ENCODE results near the gene SCNN1G.

Gene SCNN1G

DNA sequence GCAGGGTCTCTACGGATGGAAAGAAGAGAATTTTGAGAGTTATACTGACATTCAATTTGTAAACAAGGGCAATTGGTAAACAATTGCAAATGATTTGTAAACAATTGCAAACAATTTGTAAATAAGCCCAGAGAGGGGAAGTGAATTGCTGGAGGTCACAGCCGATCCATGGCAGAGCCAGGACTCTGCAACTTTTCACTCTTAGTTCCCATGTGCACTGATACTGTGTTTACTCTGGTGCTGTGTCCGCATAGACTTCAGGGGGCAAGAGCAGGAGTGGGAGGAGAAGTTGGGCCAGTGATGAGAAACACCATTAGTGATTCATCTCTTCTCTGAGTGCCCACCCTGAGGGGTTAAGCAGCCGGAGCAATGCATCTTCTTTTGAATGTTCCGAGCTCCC is 14.0 kb downstream of the SCNN1G start:
- Mint-ChIP-seq H3K9me3 (no peaks in the 10 kb centered on the region), H3K27me3 (ENCODE audit: low read depth) (peaks cover 7% of the 10 kb centered on the region), H3K4me1 (ENCODE audit: low read depth) (no peaks in the 10 kb centered on the region), H3K4me3 (no peak overlapping the region), H3K36me3 (ENCODE audit: low read depth) (no peaks in the 10 kb centered on the region), H3K27ac (no peak overlapping the region)
- DNase-seq (ENCODE audit: low spot score), result no peak

DNA sequence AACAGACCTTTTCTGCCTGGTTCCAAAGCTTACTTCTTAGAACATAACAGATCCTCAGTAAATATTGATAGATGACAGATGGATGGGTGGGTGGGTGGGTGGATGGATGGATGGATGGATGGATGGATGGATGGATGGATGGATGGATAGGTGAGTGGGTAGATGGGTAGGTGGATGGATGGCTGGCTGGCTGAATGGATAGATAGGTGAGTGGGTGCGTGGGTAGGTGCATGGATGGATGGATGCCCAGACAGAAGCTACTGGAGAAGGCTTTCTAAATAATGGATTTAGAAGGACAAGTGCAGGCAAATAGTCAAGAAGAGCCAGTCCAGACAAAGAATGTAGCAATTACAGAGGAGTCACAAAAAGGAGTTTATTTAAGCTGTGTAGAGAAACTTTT is 19.6 kb downstream of the SCNN1G start:
- DNase-seq (ENCODE audit: low spot score), result no peak
- Mint-ChIP-seq H3K27ac (no peak overlapping the region), H3K36me3 (ENCODE audit: low read depth) (no peaks in the 10 kb centered on the region), H3K4me1 (ENCODE audit: low read depth) (no peaks in the 10 kb centered on the region), H3K9me3 (no peaks in the 10 kb centered on the region), H3K4me3 (no peak overlapping the region), H3K27me3 (ENCODE audit: low read depth) (peaks cover 9% of the 10 kb centered on the region)

DNA sequence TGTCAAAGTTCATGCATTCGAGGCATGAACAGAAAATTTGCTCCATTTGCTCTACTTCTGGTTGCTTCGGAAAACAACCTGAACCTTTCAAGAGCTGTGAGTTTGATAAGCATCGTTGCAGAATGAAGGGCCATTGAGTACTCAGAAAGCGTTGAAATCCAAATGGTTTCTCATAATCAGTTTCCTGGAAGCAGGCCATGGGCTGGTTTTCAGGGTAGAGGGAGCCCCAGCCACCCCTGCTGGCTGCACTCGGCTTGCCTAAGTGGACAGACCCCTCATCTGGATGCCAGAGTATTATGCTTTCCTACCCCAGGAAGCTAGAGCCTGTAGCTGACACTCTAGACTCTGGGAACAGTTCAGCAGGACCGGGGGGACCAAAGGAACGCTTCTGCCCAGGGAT is 24.4 kb downstream of the SCNN1G start:
- Mint-ChIP-seq H3K4me3 (no peak overlapping the region), H3K4me1 (ENCODE audit: low read depth) (no peaks in the 10 kb centered on the region), H3K9me3 (no peaks in the 10 kb centered on the region), H3K36me3 (ENCODE audit: low read depth) (no peaks in the 10 kb centered on the region), H3K27me3 (ENCODE audit: low read depth) (peaks cover 11% of the 10 kb centered on the region), H3K27ac (no peak overlapping the region)
- no peak for DNase-seq (ENCODE audit: low spot score)

DNA sequence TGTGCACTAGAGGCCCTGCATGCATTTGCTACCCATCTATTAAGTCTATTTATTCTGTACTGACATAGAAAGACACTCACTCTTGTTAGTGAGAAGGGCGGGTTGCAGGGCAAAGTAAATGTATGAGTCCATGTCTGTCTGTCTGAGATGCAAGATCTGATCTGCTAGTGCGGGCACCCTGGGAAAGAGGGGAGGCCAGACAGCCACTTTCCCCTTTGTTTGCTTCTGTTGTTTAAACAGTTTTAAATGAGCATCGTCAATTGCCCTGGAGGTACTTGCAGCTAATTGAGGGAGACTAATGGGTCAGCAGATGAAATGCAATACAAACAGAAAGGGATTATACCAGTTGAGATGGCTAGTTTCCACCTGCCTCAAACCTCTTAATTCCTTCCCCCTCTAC is 24.9 kb downstream of the SCNN1G start:
- Mint-ChIP-seq H3K9me3 (no peaks in the 10 kb centered on the region), H3K4me1 (ENCODE audit: low read depth) (no peaks in the 10 kb centered on the region), H3K4me3 (no peak overlapping the region), H3K36me3 (ENCODE audit: low read depth) (no peaks in the 10 kb centered on the region), H3K27ac (no peak overlapping the region), H3K27me3 (ENCODE audit: low read depth) (peaks cover 11% of the 10 kb centered on the region)
- DNase-seq (ENCODE audit: low spot score), result no peak

DNA sequence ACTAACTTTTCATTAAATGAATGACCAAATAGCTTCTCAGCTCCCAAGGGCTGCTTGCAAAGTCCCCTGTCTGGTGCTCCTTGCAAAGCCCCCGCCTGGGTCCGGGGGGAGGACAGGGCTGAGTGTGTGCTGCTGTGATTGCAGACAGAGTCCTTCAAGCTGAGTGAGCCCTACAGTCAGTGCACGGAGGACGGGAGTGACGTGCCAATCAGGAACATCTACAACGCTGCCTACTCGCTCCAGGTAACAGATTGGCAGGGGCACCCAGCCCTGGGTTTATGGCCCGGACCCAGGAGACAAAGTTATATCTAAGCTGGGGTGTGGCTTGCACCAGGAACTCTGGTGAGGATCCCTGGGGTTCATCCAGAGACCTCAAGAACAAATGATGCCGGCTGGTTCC is 27.1 kb downstream of the SCNN1G start:
- H3K9me3 Mint-ChIP-seq, result no peaks in the 10 kb centered on the region
- no peaks in the 10 kb centered on the region for H3K4me1 Mint-ChIP-seq (ENCODE audit: low read depth)
- H3K4me3 Mint-ChIP-seq, result no peak overlapping the region

DNA sequence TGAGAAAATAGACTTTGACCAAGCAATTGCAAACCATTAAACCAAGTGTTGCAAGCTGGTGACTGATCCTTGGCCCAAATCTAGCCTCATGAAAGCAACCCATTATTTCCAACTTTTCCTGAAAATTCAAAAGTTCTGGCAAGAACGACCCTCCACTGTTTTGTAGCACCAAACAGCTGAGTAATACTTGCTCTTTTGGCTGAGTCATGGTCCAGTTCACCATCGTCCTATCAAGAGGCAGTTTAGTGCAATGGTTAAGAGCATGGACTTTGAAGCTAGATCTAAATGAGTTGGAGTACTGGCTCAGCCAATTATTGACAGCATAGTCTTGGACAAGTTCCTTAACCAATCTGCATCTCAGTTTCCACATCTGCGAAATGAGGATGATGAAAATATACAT is 31.3 kb downstream of the SCNN1G start:
- no peak for DNase-seq (ENCODE audit: low spot score)
- Mint-ChIP-seq H3K27ac (no peak overlapping the region), H3K36me3 (ENCODE audit: low read depth) (no peaks in the 10 kb centered on the region)

More for the DNA sequence above, 27.1 kb downstream of the SCNN1G start:
- Mint-ChIP-seq H3K27me3 (ENCODE audit: low read depth) (peaks cover 7% of the 10 kb centered on the region), H3K36me3 (ENCODE audit: low read depth) (no peaks in the 10 kb centered on the region), H3K27ac (no peak overlapping the region)
- no peak for DNase-seq (ENCODE audit: low spot score)

DNA sequence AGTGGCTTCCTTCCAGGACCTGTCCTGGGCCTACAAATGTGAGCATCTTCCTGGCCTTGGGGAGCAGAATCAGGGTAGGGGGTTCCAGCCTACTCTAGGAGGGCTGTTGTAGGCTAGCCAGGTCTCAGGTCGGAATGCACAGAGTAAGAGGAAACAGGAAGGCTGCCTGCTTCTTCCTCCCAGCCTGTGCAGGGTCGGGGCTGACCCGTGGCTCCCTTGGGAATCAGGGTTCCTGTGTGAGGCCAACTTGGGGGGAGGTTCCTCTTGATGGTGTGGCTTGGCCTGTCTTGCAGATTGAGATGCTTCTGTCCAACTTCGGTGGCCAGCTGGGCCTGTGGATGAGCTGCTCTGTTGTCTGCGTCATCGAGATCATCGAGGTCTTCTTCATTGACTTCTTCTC is 32.3 kb downstream of the SCNN1G start:
- H3K9me3 Mint-ChIP-seq, result no peaks in the 10 kb centered on the region
- no peak overlapping the region for H3K27ac Mint-ChIP-seq
- no peak for DNase-seq (ENCODE audit: low spot score)
- no peaks in the 10 kb centered on the region for H3K36me3 Mint-ChIP-seq (ENCODE audit: low read depth)
- no peak overlapping the region for H3K4me3 Mint-ChIP-seq
- no peaks in the 10 kb centered on the region for H3K4me1 Mint-ChIP-seq (ENCODE audit: low read depth)
- no peaks in the 10 kb centered on the region for H3K27me3 Mint-ChIP-seq (ENCODE audit: low read depth)

More for the DNA sequence above, 31.3 kb downstream of the SCNN1G start:
- no peaks in the 10 kb centered on the region for H3K4me1 Mint-ChIP-seq (ENCODE audit: low read depth)
- H3K4me3 Mint-ChIP-seq, result no peak overlapping the region
- no peaks in the 10 kb centered on the region for H3K9me3 Mint-ChIP-seq
- H3K27me3 Mint-ChIP-seq (ENCODE audit: low read depth), result peaks cover 4% of the 10 kb centered on the region

DNA sequence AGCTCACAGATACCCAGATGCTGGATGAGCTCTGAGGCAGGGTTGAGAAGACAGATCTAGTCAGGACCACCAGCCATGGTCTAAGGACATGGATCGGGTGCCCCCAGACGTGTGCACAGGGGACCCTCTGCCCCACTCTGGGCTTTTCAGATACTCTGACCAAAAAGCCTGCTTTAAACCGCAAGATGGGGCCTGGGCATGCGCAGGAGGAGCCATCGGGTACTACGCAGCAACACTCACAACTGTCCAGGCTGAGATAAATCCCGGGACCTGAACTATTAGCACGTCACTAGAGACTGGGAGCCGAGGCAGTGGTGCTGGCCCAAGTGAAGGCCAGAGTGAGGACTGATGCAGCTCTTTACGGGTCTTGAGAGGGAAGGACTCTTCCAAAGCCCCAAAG is 32.9 kb downstream of the SCNN1G start:
- Mint-ChIP-seq H3K27ac (no peak overlapping the region), H3K27me3 (ENCODE audit: low read depth) (no peaks in the 10 kb centered on the region), H3K4me1 (ENCODE audit: low read depth) (no peaks in the 10 kb centered on the region), H3K4me3 (no peak overlapping the region), H3K9me3 (no peaks in the 10 kb centered on the region), H3K36me3 (ENCODE audit: low read depth) (no peaks in the 10 kb centered on the region)
- DNase-seq (ENCODE audit: low spot score), result no peak

DNA sequence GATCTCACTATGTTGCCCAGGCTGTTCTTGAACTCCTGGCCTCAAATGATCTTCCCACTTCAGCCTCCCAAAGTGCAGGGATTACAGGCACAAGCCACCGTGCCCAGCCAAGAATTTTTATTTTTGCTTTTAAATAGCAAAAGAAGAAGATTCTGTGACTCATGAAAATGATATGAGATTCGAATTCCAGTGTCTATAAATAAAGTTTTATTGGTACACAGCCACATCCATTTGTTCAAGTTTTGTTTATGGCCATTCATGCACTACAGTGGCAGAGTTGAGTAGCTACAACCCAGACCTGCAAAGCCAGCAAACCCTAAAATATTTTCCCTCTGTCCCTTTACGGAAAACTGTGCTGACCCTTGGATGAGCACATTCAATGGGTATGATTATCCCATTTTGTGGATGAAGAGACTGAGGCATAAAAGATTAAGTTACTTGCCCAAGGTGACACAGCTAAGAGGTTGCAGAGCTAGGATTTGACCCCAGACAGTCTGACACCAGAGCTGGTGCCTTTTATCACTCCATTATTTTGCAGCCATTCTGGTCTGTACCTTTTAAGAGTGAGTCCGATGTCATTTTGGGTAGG is 34.2 kb downstream of the SCNN1G start:
- no peaks in the 10 kb centered on the region for H3K9me3 Mint-ChIP-seq
- no peak overlapping the region for H3K4me3 Mint-ChIP-seq
- no peaks in the 10 kb centered on the region for H3K27me3 Mint-ChIP-seq (ENCODE audit: low read depth)
- no peaks in the 10 kb centered on the region for H3K4me1 Mint-ChIP-seq (ENCODE audit: low read depth)
- no peaks in the 10 kb centered on the region for H3K36me3 Mint-ChIP-seq (ENCODE audit: low read depth)
- H3K27ac Mint-ChIP-seq, result no peak overlapping the region
- no peak for DNase-seq (ENCODE audit: low spot score)

DNA sequence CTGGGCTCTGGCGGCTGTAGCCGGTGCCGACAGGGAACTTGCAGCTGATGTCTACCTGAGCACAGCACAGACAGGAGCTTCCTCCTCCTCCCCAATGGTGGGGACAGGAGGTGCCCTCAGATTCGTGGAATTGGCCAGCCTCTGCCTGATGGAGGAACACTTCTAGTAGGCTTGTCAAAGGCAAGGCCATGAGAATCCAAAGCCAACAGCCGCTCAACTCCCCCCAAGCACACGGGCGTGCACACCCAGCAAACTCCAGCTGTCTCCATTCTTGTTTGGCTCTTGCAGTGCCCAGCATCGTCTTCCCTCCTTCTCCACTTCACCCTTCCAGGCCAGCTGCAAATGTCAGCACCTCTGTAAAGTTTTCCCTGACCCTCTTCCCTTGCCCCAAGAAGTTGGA is 35.1 kb downstream of the SCNN1G start:
- H3K27ac Mint-ChIP-seq, result no peak overlapping the region
- H3K36me3 Mint-ChIP-seq (ENCODE audit: low read depth), result no peaks in the 10 kb centered on the region
- DNase-seq (ENCODE audit: low spot score), result no peak
- no peaks in the 10 kb centered on the region for H3K4me1 Mint-ChIP-seq (ENCODE audit: low read depth)
- H3K9me3 Mint-ChIP-seq, result no peaks in the 10 kb centered on the region
- no peak overlapping the region for H3K4me3 Mint-ChIP-seq
- H3K27me3 Mint-ChIP-seq (ENCODE audit: low read depth), result no peaks in the 10 kb centered on the region

DNA sequence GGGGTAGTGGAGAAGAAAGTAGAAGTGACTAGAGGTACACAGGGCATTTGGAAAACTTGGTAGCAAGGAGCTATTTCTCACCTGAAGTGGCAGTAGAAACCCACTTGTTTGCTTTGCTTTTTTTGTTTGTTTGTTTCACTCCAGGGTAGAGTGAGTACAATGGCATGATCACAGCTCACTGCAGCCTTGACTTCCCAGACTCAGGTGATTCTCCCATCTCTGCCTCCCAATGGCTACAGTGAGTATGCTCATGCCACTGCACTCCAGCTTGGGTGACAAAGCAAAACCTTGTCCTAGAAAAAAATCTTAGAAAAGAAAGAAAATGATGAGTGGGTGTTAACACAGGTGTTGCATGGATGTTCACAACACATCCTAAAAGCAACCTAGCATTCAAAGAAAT is 40.4 kb downstream of the SCNN1G start:
- Mint-ChIP-seq H3K9me3 (no peaks in the 10 kb centered on the region), H3K4me1 (ENCODE audit: low read depth) (no peaks in the 10 kb centered on the region), H3K27ac (no peak overlapping the region), H3K4me3 (no peak overlapping the region), H3K36me3 (ENCODE audit: low read depth) (no peaks in the 10 kb centered on the region), H3K27me3 (ENCODE audit: low read depth) (peaks cover 3% of the 10 kb centered on the region)
- DNase-seq (ENCODE audit: low spot score), result no peak

DNA sequence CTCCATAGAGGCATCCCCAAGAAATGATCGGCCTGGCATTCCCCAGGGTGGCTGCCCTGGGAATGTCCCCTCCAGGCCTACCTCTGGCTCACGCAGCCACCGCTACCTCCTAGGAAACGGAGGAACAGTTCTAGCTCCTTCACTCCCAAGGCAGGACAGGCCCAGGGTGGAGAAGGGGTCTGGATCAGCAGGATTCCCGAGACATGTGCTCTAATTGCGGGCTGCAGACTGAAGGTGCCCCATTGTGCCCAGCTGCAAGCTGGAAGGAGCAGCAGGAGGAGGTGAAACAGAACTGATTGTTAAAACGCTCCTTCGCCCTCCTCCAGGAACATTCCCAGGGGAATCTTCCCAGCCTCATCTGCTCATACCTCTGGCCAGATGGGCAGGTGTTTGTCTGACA is 40.8 kb downstream of the SCNN1G start:
- Mint-ChIP-seq H3K27ac (no peak overlapping the region), H3K27me3 (ENCODE audit: low read depth) (peaks cover 3% of the 10 kb centered on the region), H3K36me3 (ENCODE audit: low read depth) (no peaks in the 10 kb centered on the region), H3K4me1 (ENCODE audit: low read depth) (no peaks in the 10 kb centered on the region), H3K9me3 (no peaks in the 10 kb centered on the region), H3K4me3 (no peak overlapping the region)
- no peak for DNase-seq (ENCODE audit: low spot score)

DNA sequence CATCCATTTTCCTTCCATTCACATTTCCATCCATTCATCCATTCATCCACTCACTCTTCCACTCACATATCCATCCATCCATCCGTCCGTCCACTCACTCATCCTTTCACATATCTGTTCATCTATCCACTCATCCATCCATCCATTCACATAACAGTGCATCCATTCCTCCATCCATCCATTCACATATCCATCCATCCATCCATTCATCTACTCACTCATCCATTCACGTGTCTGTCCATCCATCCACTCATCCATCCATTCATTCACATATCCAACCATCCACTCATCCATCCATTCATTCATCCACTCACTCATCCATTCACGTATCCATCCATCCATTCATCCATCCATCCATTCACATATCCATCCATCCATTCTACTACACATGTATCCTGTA is 42.6 kb downstream of the SCNN1G start:
- H3K27ac Mint-ChIP-seq, result no peak overlapping the region
- DNase-seq (ENCODE audit: low spot score), result no peak
- H3K9me3 Mint-ChIP-seq, result no peaks in the 10 kb centered on the region
- no peaks in the 10 kb centered on the region for H3K4me1 Mint-ChIP-seq (ENCODE audit: low read depth)
- no peak overlapping the region for H3K4me3 Mint-ChIP-seq
- H3K27me3 Mint-ChIP-seq (ENCODE audit: low read depth), result peaks cover 3% of the 10 kb centered on the region
- no peaks in the 10 kb centered on the region for H3K36me3 Mint-ChIP-seq (ENCODE audit: low read depth)

DNA sequence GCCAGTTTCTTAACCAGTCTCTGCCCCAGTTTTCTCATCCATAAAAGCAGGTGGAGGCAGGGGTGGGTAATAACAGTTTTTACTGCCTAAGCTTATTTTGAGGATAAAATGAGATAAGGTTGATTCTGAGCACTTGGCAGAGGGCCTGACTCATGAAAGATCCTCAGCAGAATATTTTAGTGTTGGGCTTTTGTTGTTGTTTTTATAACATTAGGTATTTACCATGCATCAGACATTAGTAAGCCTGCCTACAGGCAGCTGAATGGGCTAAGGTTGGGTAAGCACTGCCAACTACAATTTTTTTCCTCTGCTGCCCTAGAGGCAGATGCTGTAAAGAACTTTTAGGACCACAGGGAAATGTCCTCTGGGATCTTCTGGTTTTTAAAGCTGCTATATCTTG is 43.1 kb downstream of the SCNN1G start:
- Mint-ChIP-seq H3K36me3 (ENCODE audit: low read depth) (no peaks in the 10 kb centered on the region), H3K9me3 (no peaks in the 10 kb centered on the region), H3K27me3 (ENCODE audit: low read depth) (peaks cover 3% of the 10 kb centered on the region), H3K27ac (no peak overlapping the region), H3K4me1 (ENCODE audit: low read depth) (no peaks in the 10 kb centered on the region), H3K4me3 (no peak overlapping the region)
- DNase-seq (ENCODE audit: low spot score), result no peak

DNA sequence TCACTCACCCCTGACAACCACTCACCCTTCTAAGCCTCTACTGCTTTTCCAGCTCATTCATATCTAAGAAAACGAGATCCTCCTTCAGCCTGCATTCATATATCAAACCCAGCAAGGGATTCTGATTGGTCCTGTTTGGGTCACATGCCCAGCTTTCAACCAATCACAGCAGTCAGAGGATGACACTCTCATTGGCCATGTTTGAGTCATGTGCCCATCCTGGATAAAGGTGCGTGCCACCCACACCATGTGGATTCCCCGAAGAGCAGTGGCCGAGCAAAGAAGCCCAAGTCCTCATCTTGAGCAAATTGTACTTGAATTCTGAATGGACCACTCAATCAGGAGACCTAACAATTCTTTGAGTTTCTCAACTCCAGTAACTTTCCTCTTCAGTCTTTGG is 45.0 kb downstream of the SCNN1G start:
- Mint-ChIP-seq H3K27me3 (ENCODE audit: low read depth) (peaks cover 3% of the 10 kb centered on the region), H3K9me3 (no peaks in the 10 kb centered on the region), H3K4me1 (ENCODE audit: low read depth) (no peaks in the 10 kb centered on the region), H3K36me3 (ENCODE audit: low read depth) (no peaks in the 10 kb centered on the region), H3K4me3 (no peak overlapping the region), H3K27ac (no peak overlapping the region)
- no peak for DNase-seq (ENCODE audit: low spot score)
